SHP77 (cell line): ENCODE measurements around the gene DYNC1I2.

Experiments
- DNase-seq, 2 experiments: peaks; one replicate each; lab custom pipeline; 2025; lab: John Stamatoyannopoulos, UW

The DYNC1I2 gene

DNA sequence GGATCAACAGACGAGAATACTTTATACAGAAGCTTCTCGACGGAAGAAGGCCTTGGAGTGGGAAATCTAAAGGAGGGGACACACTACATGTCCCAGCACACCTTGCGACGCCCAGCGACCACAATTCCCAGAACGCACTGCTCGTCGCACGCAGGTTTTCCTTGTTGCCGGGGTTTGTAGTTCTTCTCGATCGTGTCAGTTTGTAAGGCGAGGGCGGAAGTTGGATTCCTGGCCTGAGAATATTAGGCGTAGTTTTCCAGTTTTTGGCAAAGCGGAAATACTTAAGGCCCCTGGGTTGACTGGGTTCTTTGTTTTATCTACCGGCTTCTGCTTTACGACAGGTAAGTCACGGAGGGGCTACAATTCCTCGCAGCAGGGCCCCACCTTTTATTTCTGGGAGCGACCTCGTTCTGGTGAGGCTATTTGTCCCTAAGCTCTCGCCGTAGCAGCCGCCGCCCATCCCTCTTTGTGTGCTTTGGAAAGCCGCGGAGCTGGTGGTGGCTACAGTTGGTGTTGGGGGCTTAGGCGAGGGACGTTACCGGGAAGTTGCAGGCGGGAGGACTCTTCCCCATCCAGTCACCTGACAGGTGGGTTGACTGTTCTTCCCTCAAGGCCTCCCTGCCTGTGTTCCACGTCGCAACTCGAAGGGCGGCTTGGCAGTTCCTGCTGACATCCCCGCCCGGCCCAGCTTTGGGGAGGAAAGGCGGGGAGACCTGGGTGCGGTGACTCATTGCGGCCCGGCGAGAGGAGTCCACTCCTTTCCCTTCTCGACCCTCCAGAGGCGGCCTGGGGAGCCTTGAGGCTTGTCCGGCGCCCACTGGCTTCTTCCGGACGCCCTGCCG, at the start of gene DYNC1I2:
Gene DYNC1I2 (plus strand): TSS at position 183 of the 842 bp plus-strand sequence. CDS start 2,687 bp downstream, outside the sequence.
- DNase-seq = peak; percentile 82 to 86

DNA sequence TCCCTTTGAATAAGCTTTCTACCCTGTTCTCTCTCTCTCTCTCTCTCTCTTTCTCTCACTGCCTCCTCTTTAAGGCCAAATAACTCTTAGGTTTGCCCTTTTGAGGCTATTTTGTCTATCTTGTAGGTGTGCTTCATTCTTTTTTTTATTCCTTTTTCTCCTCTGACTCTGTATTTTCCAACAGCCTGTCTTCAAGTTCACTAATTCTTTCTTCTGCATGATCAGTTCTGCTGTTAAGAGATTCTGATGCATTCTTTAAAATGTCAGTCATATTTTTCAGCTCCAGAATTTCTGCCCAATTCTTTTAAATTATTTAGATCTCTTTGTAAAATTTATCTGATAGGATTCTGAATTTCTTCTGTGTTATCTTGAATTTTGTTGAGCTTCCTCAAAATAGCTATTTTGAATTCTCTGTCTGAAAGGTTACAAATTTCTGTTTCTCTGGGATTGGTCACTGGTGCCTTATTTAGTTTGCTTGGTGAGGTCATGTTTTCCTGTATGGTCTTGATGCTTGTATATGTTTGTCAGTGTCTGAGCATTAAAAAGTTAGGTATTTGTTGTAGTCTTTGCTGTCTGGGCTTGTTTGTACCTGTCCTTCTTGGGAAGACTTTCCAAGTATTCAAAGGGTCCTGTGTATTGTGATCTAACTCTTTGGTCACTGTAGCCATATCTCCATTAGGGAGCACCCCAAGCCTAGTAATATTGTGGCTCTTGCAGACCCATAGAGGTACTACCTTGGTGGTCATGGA, 35.4 kb upstream of the DYNC1I2 start:
- no peak for DNase-seq

- DNase-seq = no peak
Observed at GRCh38 chr2:171652416-171652785, 34.9 kb upstream of the DYNC1I2 start.

GRCh38 chr2:171655586-171655985, 31.7 kb upstream of the DYNC1I2 start:
- no peak for DNase-seq

DNA sequence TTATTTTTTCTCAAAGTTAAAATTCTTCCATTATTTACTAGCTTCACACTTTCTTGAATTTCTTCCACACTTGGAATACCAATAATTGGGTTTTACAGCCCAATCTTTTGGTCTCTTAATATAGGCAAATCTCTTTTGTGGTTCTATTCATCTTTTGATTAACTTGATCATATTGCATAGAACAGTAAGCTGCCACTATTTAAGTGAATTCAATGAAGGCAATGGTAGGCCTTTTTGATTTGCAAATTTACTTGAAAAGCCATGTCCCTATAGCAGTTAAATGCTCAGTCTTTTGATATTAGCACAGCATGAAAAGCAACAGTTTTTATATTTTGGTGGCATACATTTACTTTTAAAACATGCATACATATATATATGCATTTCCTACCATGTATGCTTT, 20.2 kb upstream of the DYNC1I2 start:
- no peak for DNase-seq

DNA sequence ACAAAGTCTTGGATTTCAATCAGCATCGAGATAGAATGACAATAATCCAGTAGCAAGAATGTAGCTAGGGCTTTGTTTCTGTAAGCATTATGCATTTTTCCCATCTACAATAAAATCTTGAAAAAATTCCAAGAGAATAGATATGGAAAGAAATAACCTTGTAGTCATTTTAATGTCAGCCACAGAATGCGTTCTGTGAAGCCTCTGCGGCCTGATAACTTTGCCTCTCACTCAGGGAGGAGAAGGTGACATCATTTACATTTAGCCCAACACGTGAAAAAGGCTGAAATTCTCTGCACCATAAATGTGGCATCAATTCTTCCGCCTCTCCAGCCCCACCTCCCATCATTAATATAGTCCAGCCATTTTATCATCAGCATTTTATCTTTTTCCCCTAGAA, 19.1 kb upstream of the DYNC1I2 start:
- DNase-seq = no peak

- no peak for DNase-seq
Observed at GRCh38 chr2:171669121-171669520, 18.1 kb upstream of the DYNC1I2 start.

- no peak for DNase-seq
Observed at GRCh38 chr2:171670655-171671054, 16.6 kb upstream of the DYNC1I2 start.

GRCh38 chr2:171671867-171672266, 15.4 kb upstream of the DYNC1I2 start:
- DNase-seq = no peak

- DNase-seq = no peak
Observed at GRCh38 chr2:171673905-171674304, 13.4 kb upstream of the DYNC1I2 start.

DNA sequence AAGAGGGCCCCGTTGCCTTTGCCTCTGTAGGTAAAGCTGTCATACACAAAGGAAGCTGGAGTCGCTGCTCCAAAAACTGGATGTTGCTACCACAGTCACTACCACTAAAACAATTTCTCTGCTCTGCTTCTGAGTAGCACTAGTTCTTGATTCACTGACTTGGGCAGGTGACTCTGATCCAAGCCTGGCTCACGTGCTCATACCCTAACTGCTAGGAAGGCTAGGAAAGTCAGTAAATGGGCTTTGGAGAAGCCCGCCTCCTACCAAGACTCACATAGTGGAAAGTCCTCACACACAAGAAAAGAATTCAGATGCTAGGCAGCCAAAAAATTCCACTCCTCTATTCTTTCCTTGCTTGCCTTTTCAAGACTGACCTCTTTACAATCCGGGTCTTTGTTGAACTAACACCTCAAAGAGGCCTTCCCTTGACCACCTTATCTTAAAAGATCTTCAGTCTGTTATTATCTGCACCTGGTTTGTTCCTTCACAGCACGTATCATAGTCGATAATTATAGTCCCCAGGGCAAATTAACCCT, 11.4 kb upstream of the DYNC1I2 start:
- no peak for DNase-seq

- no peak for DNase-seq
Observed at GRCh38 chr2:171678619-171679018, 8.7 kb upstream of the DYNC1I2 start.

DNA sequence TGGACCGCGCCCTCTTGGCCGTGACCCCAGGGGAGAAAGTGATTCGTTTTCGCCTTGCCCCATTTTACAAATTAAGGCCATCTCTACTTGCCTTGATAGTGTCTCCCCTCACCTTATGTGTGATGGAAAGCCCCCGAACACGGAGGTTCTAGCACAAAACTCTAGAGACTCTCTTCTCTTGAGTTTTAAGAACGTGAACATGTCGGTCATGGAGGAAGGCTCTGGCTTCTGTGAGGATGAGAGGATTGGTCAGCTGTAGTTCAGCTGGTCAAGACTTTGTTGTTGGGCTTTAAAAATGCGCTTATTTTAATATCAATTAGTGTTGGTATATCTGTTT, 828 bp downstream of the DYNC1I2 start:
- DNase-seq = no peak

DNA sequence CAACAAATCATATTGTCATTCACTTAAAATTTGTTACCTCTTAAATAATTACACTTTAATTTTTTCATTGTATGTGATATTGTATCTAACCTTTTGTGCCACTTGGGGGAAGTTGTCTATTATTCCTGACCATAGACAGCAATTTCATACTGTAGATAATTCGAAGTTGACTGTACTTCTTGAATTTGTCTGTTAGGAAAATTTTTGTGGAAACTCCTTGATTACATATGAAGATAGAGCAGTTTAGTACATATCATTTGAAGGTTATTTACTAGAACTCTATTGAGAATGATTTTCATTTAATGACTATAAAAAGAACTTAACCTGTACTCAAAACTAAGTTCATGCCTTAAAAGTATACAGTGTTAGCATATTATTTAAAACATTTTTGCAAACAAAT, 5.1 kb downstream of the DYNC1I2 start:
- no peak for DNase-seq

- no peak for DNase-seq
Observed at GRCh38 chr2:171702781-171703556, 15.7 kb downstream of the DYNC1I2 start.

DNA sequence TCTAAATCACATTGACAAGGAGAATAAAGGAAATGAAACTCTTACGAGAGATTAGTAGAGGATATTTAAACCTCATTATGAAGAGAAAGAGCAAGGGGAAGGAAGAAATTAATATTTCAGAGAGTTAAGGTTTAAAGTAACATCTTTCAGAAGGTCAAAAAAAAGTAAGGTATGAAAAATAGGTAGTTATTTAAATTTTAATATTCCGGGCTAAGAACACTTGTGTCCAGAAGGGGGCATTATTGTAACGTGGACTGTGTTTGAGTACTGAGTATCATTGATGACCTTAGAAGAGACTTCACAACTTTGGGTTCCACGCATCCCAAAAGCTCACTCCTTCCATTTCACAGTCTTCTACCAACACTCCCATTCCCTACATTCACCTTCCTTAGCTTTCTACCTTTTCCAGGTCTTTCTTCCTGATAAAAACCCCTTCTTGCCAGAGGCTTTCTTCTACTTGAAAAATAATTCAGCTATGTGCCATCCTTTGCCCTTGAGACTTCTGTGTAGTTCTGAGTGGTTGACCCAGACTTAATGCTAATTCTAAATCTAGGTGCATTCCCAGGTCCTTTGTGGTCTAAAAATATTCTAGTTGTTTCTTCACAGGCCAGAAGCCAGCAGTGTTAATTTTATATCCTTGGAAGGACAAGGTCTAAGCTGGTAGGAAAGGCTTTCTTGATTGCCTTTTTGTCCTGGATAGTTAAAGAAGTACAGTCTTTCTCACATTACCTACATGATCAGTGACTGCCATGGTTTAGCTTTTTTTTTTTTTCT, 16.5 kb downstream of the DYNC1I2 start:
- DNase-seq = peak in 1 of 2 experiments; percentile 2

GRCh38 chr2:171706152-171706803, 19.0 kb downstream of the DYNC1I2 start:
- DNase-seq = no peak

DNA sequence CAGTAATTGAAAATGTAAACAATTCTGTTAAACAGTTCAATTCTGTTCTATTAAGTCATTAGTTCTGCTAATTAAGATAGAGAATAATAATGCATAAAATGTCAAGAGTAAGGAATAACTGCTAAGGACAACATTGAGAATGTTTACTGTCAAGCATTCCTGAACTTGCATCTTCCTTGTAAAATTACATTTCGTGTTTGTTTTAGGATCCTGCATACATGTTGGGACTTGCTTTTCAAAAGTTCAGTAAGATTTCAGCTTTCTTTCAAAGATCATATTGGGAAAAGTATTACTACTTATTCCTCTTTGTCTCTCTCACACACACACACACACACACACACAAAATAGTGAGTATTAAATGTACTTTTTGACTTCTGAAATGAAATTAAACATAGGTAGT, 20.5 kb downstream of the DYNC1I2 start:
- DNase-seq = no peak

DNA sequence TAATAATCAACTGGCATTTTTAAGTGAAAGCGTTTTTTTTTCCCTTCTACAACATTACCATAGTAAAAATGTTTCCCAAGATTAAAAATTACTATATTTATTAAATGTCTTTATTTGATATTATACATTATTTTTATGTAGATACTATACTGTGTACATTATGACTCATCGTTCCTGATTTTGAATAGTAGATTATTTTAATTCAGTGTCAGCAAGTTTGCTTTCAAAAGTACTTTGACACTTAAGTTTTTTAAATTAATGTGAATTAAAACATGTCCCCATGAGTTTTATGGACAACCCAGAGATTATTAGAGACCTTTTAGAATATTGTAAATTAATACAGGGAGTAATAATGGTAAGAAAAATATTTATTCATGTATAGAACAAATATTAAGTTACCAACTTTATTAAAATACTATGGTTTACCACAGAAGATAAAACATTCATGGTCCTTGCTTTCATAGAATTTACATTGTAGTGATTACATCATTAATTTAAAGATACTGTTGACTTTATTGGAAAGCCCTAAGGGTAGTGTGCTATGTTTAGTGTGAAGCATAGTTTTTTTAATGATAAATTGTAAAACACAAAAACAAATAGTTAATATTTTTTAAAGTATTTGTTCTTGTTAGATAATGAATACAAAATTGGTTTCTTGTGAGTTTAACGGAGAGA, 21.9 kb downstream of the DYNC1I2 start:
- no peak for DNase-seq

DNA sequence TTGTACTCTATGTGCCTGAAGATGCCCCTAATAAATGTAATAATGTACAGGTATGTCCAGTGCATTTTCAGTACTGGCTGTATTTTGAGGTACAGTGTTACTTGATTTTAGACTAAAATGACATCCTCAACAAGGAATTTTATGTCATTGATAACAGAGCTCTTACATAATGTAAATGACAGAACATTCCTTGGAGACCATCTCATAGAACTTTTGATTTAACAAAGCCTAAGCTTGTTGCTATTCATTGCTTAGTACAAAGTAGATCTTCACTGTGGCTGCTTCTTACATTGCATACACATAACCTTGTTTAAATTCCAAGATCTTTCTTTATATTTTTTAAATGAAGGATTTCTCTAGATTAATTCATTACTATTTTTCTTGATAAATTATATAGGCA, 24.1 kb downstream of the DYNC1I2 start:
- DNase-seq = no peak

- DNase-seq = no peak
Observed at GRCh38 chr2:171712051-171712450, 24.8 kb downstream of the DYNC1I2 start.
